Measurements from ENCODE around the gene TSPAN9. TPM values are rescaled to one million over a fixed set of nuclear protein-coding genes. Genes with fewer than 3 reads are reported as not detected.

Gene TSPAN9
- total RNA-seq, 2 donors from 2014 or later, result 39.5 to 50.2 TPM

- H3K4me1 ChIP-seq (ENCODE audit: control insufficient read depth in 1 of 2, low read depth in 2 of 2), result peaks cover 5 to 17% of the 10 kb centered on the region in 2 donors
- ATAC-seq (ENCODE audit: insufficient number of reproducible peaks, low FRiP score, low read depth) (no peak), DNase-seq (ENCODE audit: low spot score) (no peak)
- no peak overlapping the region for H3K4me3 ChIP-seq
- no peak for TF ChIP-seq CTCF (IDR thresholded peaks at IDR 0.05)
- H3K27me3 ChIP-seq (replicated peaks; ENCODE audit: insufficient read depth), result no peaks in the 10 kb centered on the region
- H3K9me3 ChIP-seq, result no peaks in the 10 kb centered on the region
- H3K36me3 ChIP-seq, result peaks cover 3% of the 10 kb centered on the region
- no peak overlapping the region for H3K27ac ChIP-seq
Measured at GRCh38 chr12:3081886-3082285, 4.7 kb downstream of the TSPAN9 start.

GRCh38 chr12:3083241-3083920 lies 6.2 kb downstream of the TSPAN9 start:
- Histone ChIP-seq H3K4me3 (no peak overlapping the region), H3K27ac (no peak overlapping the region), H3K27me3 (replicated peaks; ENCODE audit: insufficient read depth) (no peaks in the 10 kb centered on the region), H3K9me3 (no peaks in the 10 kb centered on the region), H3K4me1 (ENCODE audit: control insufficient read depth in 1 of 2, low read depth in 2 of 2) (peaks cover 1 to 12% of the 10 kb centered on the region in 2 donors), H3K36me3 (peaks cover 3% of the 10 kb centered on the region)
- ATAC-seq (ENCODE audit: insufficient number of reproducible peaks, low FRiP score, low read depth), result no peak
- TF ChIP-seq CTCF (IDR thresholded peaks at IDR 0.05), result no peak
- DNase-seq (ENCODE audit: low spot score), result no peak

GRCh38 chr12:3083921-3084347 lies 6.8 kb downstream of the TSPAN9 start:
- H3K4me3 ChIP-seq, result no peak overlapping the region
- DNase-seq (ENCODE audit: low spot score) (no peak), ATAC-seq (ENCODE audit: insufficient number of reproducible peaks, low FRiP score, low read depth) (no peak)
- no peak for TF ChIP-seq CTCF (IDR thresholded peaks at IDR 0.05)
- H3K9me3 ChIP-seq, result no peaks in the 10 kb centered on the region
- peaks cover 3% of the 10 kb centered on the region for H3K36me3 ChIP-seq
- H3K4me1 ChIP-seq (ENCODE audit: control insufficient read depth in 1 of 2, low read depth in 2 of 2), result peaks cover 0 to 9% of the 10 kb centered on the region in 2 donors
- H3K27ac ChIP-seq, result no peak overlapping the region
- H3K27me3 ChIP-seq (replicated peaks; ENCODE audit: insufficient read depth), result no peaks in the 10 kb centered on the region

- Histone ChIP-seq H3K9me3 (no peaks in the 10 kb centered on the region), H3K36me3 (peaks cover 3% of the 10 kb centered on the region), H3K4me3 (no peak overlapping the region), H3K4me1 (ENCODE audit: control insufficient read depth in 1 of 2, low read depth in 2 of 2) (peaks cover 0 to 8% of the 10 kb centered on the region in 2 donors), H3K27ac (no peak overlapping the region), H3K27me3 (replicated peaks; ENCODE audit: insufficient read depth) (no peaks in the 10 kb centered on the region)
- TF ChIP-seq CTCF (IDR thresholded peaks at IDR 0.05), result no peak
- ATAC-seq (ENCODE audit: insufficient number of reproducible peaks, low FRiP score, low read depth) (no peak), DNase-seq (ENCODE audit: low spot score) (no peak)
Measured at GRCh38 chr12:3084742-3085141, 7.6 kb downstream of the TSPAN9 start.

- H3K9me3 ChIP-seq, result no peaks in the 10 kb centered on the region
- no peaks in the 10 kb centered on the region for H3K27me3 ChIP-seq (replicated peaks; ENCODE audit: insufficient read depth)
- ATAC-seq (ENCODE audit: insufficient number of reproducible peaks, low FRiP score, low read depth) (no peak), DNase-seq (ENCODE audit: low spot score) (no peak)
- TF ChIP-seq CTCF (IDR thresholded peaks at IDR 0.05), result no peak
- no peak overlapping the region for H3K4me3 ChIP-seq
- H3K4me1 ChIP-seq (ENCODE audit: control insufficient read depth in 1 of 2, low read depth in 2 of 2), result peaks cover 0 to 2% of the 10 kb centered on the region in 2 donors
- no peak overlapping the region for H3K27ac ChIP-seq
- peaks cover 3% of the 10 kb centered on the region for H3K36me3 ChIP-seq
Measured at GRCh38 chr12:3085341-3086139, 8.4 kb downstream of the TSPAN9 start.

Measured in thoracic aorta (tissue), 2 donors.